HG03039 (cell line): Measurements from ENCODE around the gene CFAP299.
"Not testable (repeated sequence)": the region's sequence is repeated elsewhere in the genome, so short reads cannot be mapped to it uniquely, and the experiment has no call there.

Experiments used
- ATAC-seq: cut with Tn5 transposase; IDR thresholded peaks from one replicate; pipeline ENCODE4 v1.9.1; 2021; ENCODE audit warnings: mild to moderate bottlenecking, moderate library complexity; ENCODE audit not compliant: unreplicated experiment

Gene CFAP299

GRCh38 chr4:80324171-80324570 is 11.4 kb upstream of the CFAP299 start:
- ATAC-seq: no peak

- no peak for ATAC-seq
These were observed 3.8 kb upstream of the CFAP299 start for GRCh38 chr4:80331693-80332092.

- no peak for ATAC-seq
These were observed 2.4 kb upstream of the CFAP299 start for GRCh38 chr4:80333121-80333520.

- ATAC-seq: no peak
These were observed 962 bp upstream of the CFAP299 start for GRCh38 chr4:80334568-80334967.

GRCh38 chr4:80335226-80335553 is 340 bp upstream of the CFAP299 start:
- ATAC-seq: no peak

- no peak for ATAC-seq
These were observed 1.1 kb downstream of the CFAP299 start for GRCh38 chr4:80336582-80336981.

GRCh38 chr4:80340036-80340435 is 4.5 kb downstream of the CFAP299 start:
- ATAC-seq: no peak

- ATAC-seq: not testable (repeated sequence)
These were observed 7.2 kb downstream of the CFAP299 start for GRCh38 chr4:80342684-80343083.

GRCh38 chr4:80343887-80344286 is 8.4 kb downstream of the CFAP299 start:
- ATAC-seq: no peak

- no peak for ATAC-seq
These were observed 24.6 kb downstream of the CFAP299 start for GRCh38 chr4:80360084-80360483.

- ATAC-seq: no peak
These were observed 25.4 kb downstream of the CFAP299 start for GRCh38 chr4:80360900-80361299.

- ATAC-seq: no peak
These were observed 25.9 kb downstream of the CFAP299 start for GRCh38 chr4:80361329-80361900.

- no peak for ATAC-seq
These were observed 27.1 kb downstream of the CFAP299 start for GRCh38 chr4:80362578-80363181.

GRCh38 chr4:80365928-80366327 is 30.4 kb downstream of the CFAP299 start:
- no peak for ATAC-seq

GRCh38 chr4:80367737-80368136 is 32.2 kb downstream of the CFAP299 start:
- ATAC-seq: no peak

- ATAC-seq: no peak
These were observed 35.1 kb downstream of the CFAP299 start for GRCh38 chr4:80370635-80371034.

GRCh38 chr4:80371046-80371445 is 35.5 kb downstream of the CFAP299 start:
- ATAC-seq: no peak

GRCh38 chr4:80374180-80374579 is 38.6 kb downstream of the CFAP299 start:
- no peak for ATAC-seq

- no peak for ATAC-seq
These were observed 46.7 kb downstream of the CFAP299 start for GRCh38 chr4:80382090-80382832.

- ATAC-seq: no peak
These were observed 50.1 kb downstream of the CFAP299 start for GRCh38 chr4:80385397-80386280.

- ATAC-seq: no peak
These were observed 50.9 kb downstream of the CFAP299 start for GRCh38 chr4:80386281-80386886.
